HepG2 (cell line): Measurements from ENCODE around the gene MALRD1.

ENCODE experiments used
- ELF1 ChIP-seq: sonication (generic); formaldehyde crosslinking; IDR thresholded peaks from 2 replicates; pipeline ENCODE4 v1.4.0; 2020; ENCODE audit warnings: missing genetic modification reagents
- ZBTB1 ChIP-seq: sonication (generic); formaldehyde crosslinking; IDR thresholded peaks from 2 replicates; pipeline ENCODE4 v1.4.0; 2020; ENCODE audit warnings: missing genetic modification reagents, borderline replicate concordance

- no peak for TF ChIP-seq ELF1
- TF ChIP-seq ZBTB1 (CRISPR knock-in tag): no peak
These were observed 203.9 kb downstream of the MALRD1 start for GRCh38 chr10:19252531-19252930.
